NCI-H1930 (cell line): ENCODE results near the gene TEX47.
A peak's percentile ranks its signal among the peaks of the same experiment; 100 is the strongest.

Experiments
- DNase-seq, 2 experiments: peaks; one replicate each; lab custom pipeline; 2025; lab: John Stamatoyannopoulos, UW

The TEX47 gene

GRCh38 chr7:88795553-88795952, at the start of gene TEX47:
TSS of gene TEX47 (minus strand) at chr7:88795737. CDS start at chr7:88794942, 795 bp downstream.
- DNase-seq = no peak

DNA sequence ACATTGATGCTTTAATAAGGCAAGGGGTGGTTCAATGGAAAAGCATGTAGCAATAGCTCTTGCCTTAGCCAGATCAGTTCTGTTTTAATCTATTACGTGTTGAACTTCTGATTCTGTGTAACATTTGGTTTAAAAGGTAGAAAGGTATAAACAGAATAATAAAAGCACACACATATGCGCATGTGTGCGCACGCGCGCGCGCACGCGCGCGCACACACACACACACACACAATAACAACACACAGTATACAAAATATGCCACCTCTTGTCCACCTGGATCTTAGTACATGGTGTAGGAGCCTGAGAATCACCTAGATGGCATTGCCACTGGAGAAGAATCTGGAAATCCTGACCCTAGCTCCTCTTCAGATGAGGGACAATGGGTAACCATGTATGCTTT, 49.6 kb upstream of the TEX47 start:
- no peak for DNase-seq

DNA sequence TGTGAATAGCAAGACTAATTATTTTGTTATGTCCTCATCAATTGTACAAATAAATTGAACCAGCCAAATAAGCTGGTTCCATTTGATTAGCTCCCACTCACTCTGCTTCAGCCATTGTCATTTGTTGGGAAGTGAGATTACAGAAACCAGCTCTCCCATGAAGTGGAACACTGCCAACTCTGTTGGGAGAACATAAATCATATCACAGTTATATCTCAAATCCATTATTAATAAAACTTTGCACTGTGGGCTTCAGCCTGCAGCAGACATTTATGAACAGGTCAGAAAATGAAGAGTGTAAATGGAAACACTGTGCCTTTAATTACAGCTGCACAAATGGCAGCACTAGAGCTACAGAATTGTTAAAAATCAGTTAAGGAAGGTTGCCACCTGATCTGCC, 46.7 kb upstream of the TEX47 start:
- no peak for DNase-seq

- DNase-seq = no peak
Measured at GRCh38 chr7:88835147-88835728, 39.7 kb upstream of the TEX47 start.

- DNase-seq = no peak
Measured at GRCh38 chr7:88826222-88826621, 30.7 kb upstream of the TEX47 start.

DNA sequence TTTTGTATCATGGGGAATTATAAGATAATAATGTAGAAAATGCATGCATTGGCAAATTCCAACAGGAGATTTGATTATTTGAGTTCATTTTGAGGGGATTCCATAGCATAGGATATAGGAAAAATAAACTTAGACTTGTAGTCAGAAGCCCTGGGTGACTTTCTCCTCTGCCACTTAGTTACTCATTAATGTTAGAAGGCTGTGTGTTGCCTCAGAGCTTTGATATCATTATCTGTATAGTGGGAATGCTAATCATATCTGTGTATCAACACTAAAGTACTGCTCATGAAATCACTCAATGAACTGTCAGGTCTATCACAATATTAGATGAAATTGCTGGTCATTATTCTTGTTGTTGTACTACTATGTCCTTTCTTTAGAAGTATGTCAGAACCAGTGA, 23.0 kb upstream of the TEX47 start:
- DNase-seq = no peak

- DNase-seq = no peak
Measured at GRCh38 chr7:88806280-88807037, 10.9 kb upstream of the TEX47 start.

GRCh38 chr7:88801046-88801445, 5.5 kb upstream of the TEX47 start:
- no peak for DNase-seq

- no peak for DNase-seq
Measured at GRCh38 chr7:88792361-88792760, 3.2 kb downstream of the TEX47 start.

- DNase-seq = no peak
Measured at GRCh38 chr7:88791891-88792290, 3.6 kb downstream of the TEX47 start.

DNA sequence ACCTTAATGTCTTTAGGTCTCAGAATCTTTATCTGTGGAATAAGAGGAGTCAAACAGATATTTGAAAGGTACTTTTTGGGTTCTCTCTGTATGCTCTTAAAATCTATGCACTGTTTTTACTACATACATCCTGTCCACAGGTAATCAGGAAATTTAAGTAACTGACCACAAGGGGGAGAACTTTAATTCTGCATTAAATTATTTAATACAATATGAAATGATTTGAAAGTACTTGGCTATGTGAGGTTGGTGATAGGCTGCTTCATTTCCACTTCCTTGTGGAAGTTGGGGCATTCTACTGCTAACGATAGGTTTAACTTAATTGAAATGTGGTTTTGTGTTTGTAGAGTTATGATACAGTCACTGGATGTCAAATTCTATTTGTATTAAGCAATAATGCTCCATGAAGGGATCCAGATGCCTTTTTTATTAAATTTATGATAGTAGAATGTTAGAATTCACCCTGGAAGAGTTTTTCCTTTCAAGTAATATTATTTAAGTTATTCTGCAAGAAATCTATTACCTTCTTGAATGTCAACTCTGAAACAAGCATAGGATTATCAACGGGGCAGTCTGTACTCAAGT, 6.0 kb downstream of the TEX47 start:
- DNase-seq = peak in 1 of 2 experiments; percentile 7

- no peak for DNase-seq
Measured at GRCh38 chr7:88787777-88788176, 7.8 kb downstream of the TEX47 start.

DNA sequence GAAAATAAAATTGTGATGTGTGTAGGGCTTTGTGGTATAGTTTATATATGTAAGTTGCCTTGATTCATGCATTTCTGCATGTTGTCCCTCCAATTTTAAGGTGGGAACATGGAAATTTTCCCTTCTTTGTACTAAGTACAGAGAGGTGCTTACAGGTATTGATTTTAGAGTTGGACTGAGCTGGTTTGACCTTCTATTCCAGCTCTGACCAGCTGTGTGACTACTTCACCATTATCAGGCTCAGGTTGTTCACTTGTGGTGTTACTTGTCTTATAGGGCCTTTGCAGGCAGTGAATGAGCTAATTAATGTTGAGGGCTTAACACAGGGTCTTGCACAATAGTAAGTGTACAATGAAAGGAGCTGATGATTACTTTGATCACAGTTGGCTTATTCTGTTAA, 19.7 kb downstream of the TEX47 start:
- no peak for DNase-seq

DNA sequence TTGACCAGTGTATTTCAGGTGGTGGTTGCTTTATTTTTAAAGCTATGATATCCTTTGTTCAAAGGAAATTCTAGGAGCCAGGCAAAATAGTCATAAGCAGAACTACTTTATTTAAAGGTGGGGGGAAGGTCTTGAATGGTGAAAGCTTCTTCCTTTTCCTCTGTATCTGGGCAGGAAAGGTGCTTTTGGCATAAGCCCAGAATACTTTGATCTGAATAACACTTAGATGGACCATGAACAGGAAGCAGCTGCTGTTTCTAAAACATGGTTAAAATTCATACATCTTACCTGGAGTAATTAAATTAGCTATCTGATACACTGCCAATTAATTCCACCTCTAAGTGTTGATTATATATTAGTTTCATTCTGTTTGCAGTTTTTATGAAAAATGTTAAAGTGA, 22.8 kb downstream of the TEX47 start:
- DNase-seq = no peak

DNA sequence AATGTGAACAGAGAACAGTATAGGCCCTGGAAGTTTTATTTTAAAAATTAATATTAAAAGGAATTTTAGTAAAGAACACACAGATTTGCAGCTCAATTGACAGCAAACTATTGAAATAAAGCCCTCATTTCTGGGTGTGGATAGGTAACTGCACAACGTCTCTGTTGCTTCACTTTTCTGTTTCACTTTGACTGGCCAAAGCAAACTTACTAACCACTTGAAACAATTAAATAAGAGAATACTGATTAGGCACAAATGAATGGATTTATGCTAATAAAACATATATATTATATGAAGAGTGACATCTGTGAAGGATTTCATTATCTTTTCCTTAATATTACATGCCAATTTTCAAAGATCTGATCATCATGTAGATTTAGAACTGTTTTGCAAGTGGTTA, 24.1 kb downstream of the TEX47 start:
- DNase-seq = no peak

GRCh38 chr7:88761779-88762178, 33.8 kb downstream of the TEX47 start:
- no peak for DNase-seq

DNA sequence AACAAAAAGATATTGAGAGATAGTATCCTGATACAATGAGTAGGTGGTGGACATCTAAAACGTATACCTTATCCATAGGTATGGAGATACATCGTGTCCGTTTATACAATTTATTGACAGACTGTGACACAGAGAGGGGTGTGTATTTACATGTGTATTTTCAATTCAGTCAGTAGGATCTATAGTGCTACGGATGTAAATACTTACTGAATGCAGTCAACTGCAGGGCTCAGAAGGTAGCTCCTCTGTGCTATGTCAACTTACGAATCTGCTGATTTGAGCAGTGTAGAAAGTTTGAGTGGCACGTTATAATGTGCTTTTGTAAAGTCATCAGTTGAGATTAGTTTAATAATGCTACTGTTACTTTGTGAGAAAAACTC, 35.4 kb downstream of the TEX47 start:
- no peak for DNase-seq

GRCh38 chr7:88759230-88760135, 36.1 kb downstream of the TEX47 start, which contains the start of gene ZNF804B:
TSS of gene ZNF804B (plus strand) at chr7:88759700. CDS start at chr7:88759977, 277 bp downstream.
- peak; percentile 61 to 69 for DNase-seq

- peak; percentile 42 to 69 for DNase-seq
Measured at GRCh38 chr7:88758381-88759229, 36.9 kb downstream of the TEX47 start.

DNA sequence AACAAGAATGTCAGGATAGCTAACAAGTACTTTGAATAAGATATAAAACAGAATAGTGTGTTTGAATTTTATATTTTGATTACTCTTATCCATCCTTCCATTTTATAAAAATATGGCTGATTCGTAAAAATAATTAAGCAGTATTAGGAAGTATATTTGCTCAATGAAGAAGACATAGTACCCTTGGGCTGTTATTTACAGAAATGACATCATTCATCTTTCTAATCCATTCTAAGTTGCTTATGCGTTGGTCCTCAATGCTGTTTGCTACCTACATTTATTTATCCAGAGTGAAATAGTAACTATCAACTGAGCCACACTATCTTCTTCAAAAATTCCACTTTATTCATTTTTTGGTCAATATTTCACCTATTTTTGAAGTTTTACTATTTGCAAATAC, 38.2 kb downstream of the TEX47 start:
- DNase-seq = no peak

GRCh38 chr7:88756802-88757201, 38.7 kb downstream of the TEX47 start:
- no peak for DNase-seq
